Measurements from ENCODE around the gene KNCN. TPM values are rescaled to one million over a fixed set of nuclear protein-coding genes. Genes with fewer than 3 reads are reported as not detected.
A peak's percentile ranks its signal among the peaks of the same experiment; 100 is the strongest.

The KNCN gene
- polyA plus RNA-seq, 1 experiment, result not detected

DNA sequence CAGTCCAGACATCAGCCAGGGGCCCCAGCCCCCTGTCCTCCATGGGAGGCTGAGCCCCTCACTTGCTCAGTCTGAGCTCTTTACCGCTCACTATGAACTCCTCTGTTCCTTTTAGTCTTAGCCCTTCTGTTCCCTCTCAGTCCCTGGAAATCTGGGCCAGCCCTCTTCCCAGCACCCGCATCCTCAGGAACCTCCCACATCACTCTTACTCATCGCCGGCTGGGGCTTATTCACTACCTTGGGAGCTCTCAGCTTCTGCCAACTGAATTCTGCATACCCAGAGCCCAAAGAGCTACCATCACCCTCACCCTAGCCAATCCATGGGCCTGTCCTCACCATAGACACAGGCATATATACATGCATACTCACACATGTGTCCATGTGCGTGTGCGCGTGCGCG, 11.5 kb downstream of the KNCN start:
- H3K9me3 ChIP-seq (ENCODE audit: control insufficient read depth, insufficient read depth, low read length), result no peaks in the 10 kb centered on the region
- H3K27ac ChIP-seq (ENCODE audit: low read depth, low read length), result no peak overlapping the region
- DNase-seq (ENCODE audit: low read depth, low spot score), result no peak
- TF ChIP-seq, protein P1, sequence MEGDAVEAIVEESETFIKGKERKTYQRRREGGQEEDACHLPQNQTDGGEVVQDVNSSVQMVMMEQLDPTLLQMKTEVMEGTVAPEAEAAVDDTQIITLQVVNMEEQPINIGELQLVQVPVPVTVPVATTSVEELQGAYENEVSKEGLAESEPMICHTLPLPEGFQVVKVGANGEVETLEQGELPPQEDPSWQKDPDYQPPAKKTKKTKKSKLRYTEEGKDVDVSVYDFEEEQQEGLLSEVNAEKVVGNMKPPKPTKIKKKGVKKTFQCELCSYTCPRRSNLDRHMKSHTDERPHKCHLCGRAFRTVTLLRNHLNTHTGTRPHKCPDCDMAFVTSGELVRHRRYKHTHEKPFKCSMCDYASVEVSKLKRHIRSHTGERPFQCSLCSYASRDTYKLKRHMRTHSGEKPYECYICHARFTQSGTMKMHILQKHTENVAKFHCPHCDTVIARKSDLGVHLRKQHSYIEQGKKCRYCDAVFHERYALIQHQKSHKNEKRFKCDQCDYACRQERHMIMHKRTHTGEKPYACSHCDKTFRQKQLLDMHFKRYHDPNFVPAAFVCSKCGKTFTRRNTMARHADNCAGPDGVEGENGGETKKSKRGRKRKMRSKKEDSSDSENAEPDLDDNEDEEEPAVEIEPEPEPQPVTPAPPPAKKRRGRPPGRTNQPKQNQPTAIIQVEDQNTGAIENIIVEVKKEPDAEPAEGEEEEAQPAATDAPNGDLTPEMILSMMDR (IDR thresholded peaks at IDR 0.05; ENCODE audit: low read depth, low read length), result no peak
- ChIA-PET POLR2A (interaction anchor here (0.5 kb wide), 1 partner anchor 245 kb away, joined by 3 read pairs; no protein-coding TSS in a partner anchor), CTCF (interaction anchor here (0.6 to 8.8 kb wide), 7 partner anchors 7 to 186 kb away, joined by 4 to 76 read pairs (median 7); no protein-coding TSS in a partner anchor)
- H3K4me3 ChIP-seq (ENCODE audit: low read depth, low read length), result no peak overlapping the region
- H3K27me3 ChIP-seq (ENCODE audit: control insufficient read depth, insufficient read depth, low read length), result peaks cover 53% of the 10 kb centered on the region

DNA sequence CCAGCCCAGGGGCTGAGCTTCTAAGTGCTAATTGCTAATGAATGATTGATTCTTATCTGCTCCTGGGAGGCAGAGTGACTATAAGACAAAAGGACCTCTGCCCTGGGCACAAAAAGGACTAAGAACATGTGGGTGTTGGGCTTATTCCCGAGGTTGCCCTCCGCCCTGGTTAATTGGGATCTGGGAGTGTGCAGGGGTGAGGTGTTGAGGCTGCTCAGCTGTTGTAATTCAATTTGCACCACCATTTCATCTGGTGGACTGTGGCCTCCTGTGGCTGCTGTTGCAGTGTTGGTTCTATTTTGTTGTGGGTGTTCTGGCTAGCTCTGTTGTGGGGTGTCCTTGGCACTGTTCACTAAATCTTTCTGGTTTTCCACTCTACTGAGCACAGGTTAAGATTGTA, 13.3 kb downstream of the KNCN start:
- ChIA-PET POLR2A (no interaction called here), CTCF (interaction anchor here (1.1 to 8.8 kb wide), 4 partner anchors 9 to 24 kb away, joined by 3 to 76 read pairs (median 10); no protein-coding TSS in a partner anchor)
- Histone ChIP-seq H3K27me3 (ENCODE audit: control insufficient read depth, insufficient read depth, low read length) (peaks cover 45% of the 10 kb centered on the region), H3K27ac (ENCODE audit: low read depth, low read length) (no peak overlapping the region), H3K4me3 (ENCODE audit: low read depth, low read length) (no peak overlapping the region), H3K9me3 (ENCODE audit: control insufficient read depth, insufficient read depth, low read length) (no peaks in the 10 kb centered on the region)
- DNase-seq (ENCODE audit: low read depth, low spot score), result no peak
- TF ChIP-seq, protein P1 (IDR thresholded peaks at IDR 0.05; ENCODE audit: low read depth, low read length), result no peak

DNA sequence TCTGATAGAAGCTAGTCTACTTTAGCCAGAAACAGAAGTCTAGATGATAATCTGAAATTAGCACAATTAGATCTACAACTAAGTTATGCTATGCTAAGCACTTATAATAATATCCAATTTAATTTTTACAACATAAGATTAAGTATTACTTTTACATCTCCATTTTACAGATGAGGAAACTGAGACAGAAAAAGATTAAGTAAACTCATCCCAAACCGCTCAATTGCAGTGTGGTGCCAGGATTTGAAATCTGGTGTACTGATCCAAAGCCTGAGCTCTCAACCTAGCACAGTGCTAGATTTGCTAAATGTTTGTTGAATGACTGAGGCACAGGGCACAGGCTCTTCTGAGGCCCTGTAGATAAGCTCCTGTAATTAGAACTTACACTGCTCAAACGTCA, 13.8 kb downstream of the KNCN start:
- H3K27ac ChIP-seq (ENCODE audit: low read depth, low read length), result no peak overlapping the region
- H3K4me3 ChIP-seq (ENCODE audit: low read depth, low read length), result no peak overlapping the region
- ChIA-PET CTCF (interaction anchor here (0.5 to 8.8 kb wide), 7 partner anchors 9 to 189 kb away, joined by 3 to 76 read pairs (median 5); no protein-coding TSS in a partner anchor), POLR2A (no interaction called here)
- peaks cover 40% of the 10 kb centered on the region for H3K27me3 ChIP-seq (ENCODE audit: control insufficient read depth, insufficient read depth, low read length)
- no peaks in the 10 kb centered on the region for H3K9me3 ChIP-seq (ENCODE audit: control insufficient read depth, insufficient read depth, low read length)
- TF ChIP-seq, protein P1 (IDR thresholded peaks at IDR 0.05; ENCODE audit: low read depth, low read length), result no peak
- DNase-seq (ENCODE audit: low read depth, low spot score), result no peak

DNA sequence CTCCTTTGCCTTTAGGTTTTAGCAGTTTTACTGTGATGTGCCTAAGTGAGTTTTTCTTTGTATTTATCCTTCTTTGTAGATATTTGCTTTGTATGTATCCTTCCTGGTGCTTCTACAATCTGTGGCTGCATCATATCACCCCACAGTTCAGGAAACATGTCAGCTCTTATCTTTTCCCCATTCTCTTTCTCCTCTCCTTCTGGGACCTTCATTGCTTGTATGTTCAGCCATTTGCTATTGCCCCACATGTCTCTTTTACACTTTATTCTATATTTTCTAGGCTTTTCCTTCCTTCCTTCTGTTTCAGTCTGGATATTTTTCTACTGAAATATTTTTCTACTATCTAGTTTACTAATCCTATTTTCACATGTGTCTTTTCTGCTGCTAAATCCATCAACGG, 14.9 kb downstream of the KNCN start:
- DNase-seq (ENCODE audit: low read depth, low spot score), result no peak
- Histone ChIP-seq H3K4me3 (ENCODE audit: low read depth, low read length) (no peak overlapping the region), H3K27me3 (ENCODE audit: control insufficient read depth, insufficient read depth, low read length) (peaks cover 37% of the 10 kb centered on the region), H3K9me3 (ENCODE audit: control insufficient read depth, insufficient read depth, low read length) (no peaks in the 10 kb centered on the region), H3K27ac (ENCODE audit: low read depth, low read length) (no peak overlapping the region)
- TF ChIP-seq, protein P1 (IDR thresholded peaks at IDR 0.05; ENCODE audit: low read depth, low read length), result no peak
- POLR2A ChIA-PET, result no interaction called here
- CTCF ChIA-PET, result interaction anchor here (0.8 to 8.8 kb wide), 4 partner anchors 7 to 89 kb away, joined by 3 to 76 read pairs (median 8); no protein-coding TSS in a partner anchor

DNA sequence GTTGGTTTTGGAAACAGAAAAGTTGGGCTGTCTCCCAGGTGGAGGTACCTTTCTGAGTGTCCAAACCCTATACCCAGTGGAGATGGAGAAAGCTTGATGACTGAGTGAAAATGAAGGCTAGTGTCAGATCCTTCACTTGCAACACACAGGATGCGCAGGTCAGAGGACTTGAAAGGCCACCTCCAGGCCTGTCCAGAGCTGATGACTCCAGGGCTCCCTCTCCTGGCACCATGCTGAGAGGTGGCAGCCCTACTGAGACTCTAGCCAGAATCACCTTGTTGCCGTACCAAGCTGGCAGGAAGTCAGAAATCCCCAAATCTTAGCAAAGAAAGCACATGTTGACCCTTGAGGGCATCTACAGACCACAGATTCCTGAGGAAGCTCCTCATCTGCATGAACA, 16.4 kb downstream of the KNCN start:
- CTCF ChIA-PET, result interaction anchor here (0.5 to 8.8 kb wide), 10 partner anchors 9 to 128 kb away, joined by 3 to 76 read pairs (median 11); partner anchors contain the start of gene DMBX1

More for the DNA sequence above, 16.4 kb downstream of the KNCN start:
- no peaks in the 10 kb centered on the region for H3K9me3 ChIP-seq (ENCODE audit: control insufficient read depth, insufficient read depth, low read length)
- no peak overlapping the region for H3K4me3 ChIP-seq (ENCODE audit: low read depth, low read length)
- H3K27ac ChIP-seq (ENCODE audit: low read depth, low read length), result no peak overlapping the region
- POLR2A ChIA-PET, result no interaction called here
- TF ChIP-seq, protein P1 (IDR thresholded peaks at IDR 0.05; ENCODE audit: low read depth, low read length), result peak; percentile 39
- peaks cover 50% of the 10 kb centered on the region for H3K27me3 ChIP-seq (ENCODE audit: control insufficient read depth, insufficient read depth, low read length)
- no peak for DNase-seq (ENCODE audit: low read depth, low spot score)

Measured in AG04450 (cell line).